Hematopoietic multipotent progenitor cell (in vitro differentiated cells): ENCODE results near the gene ELF3. TPM values are rescaled to one million over a fixed set of nuclear protein-coding genes. Genes with fewer than 3 reads are reported as not detected.
"Not testable (repeated sequence)": the region's sequence is repeated elsewhere in the genome, so short reads cannot be mapped to it uniquely, and the experiment has no call there.

Experiments
- DNase-seq, 3 donors: peaks; one replicate each; pipeline ENCODE4 v3.0.0-alpha.2; 2011 to 2015; ENCODE audit warnings: low read depth in 2 of 3, low spot score in 2 of 3
- small RNA-seq: library from RNA; depleted of rRNA; stranded (forward); fragments of <200 nt; gene quantifications from one replicate; pipeline ENCODE3, GENCODE V24; 2012
- total RNA-seq: library from RNA; depleted of rRNA; stranded (reverse); fragments of >200 nt; gene quantifications from one replicate; pipeline ENCODE4 v1.2.3, GENCODE V29; 2012

The ELF3 gene
- total RNA-seq, 1 donor, result 1.3 TPM

GRCh38 chr1:202063093-202063492 is 52.7 kb downstream of the ELF3 start:
- DNase-seq, result no peak

- not testable (repeated sequence) for DNase-seq
Measured at GRCh38 chr1:202064889-202065312, 54.5 kb downstream of the ELF3 start.

Small RNA genes lying within 50 kb of the gene (small RNA-seq; reads per million reads assigned to genes)
- not detected for gene AL691482.1
- not detected for gene AL691482.2
- gene MIR6740, result not detected
- gene RF00156, result not detected

Other genes starting within 250 kb of the ELF3 start
- gene IPO9, start 181.4 kb upstream of the ELF3 start, total RNA-seq, result 15.3 TPM
- gene SHISA4, start 121.7 kb upstream of the ELF3 start, total RNA-seq, result 0.81 TPM
- not detected for gene LMOD1, start 64.0 kb upstream of the ELF3 start, total RNA-seq
- gene TIMM17A, start 55.1 kb upstream of the ELF3 start, total RNA-seq, result 11.6 TPM
- 23.2 TPM for gene RNPEP, start 27.9 kb upstream of the ELF3 start, total RNA-seq
- gene GPR37L1, start 112.3 kb downstream of the ELF3 start, total RNA-seq, result under 0.01 TPM
- 37.7 TPM for gene ARL8A, start 134.2 kb downstream of the ELF3 start, total RNA-seq
- 167 TPM for gene PTPN7, start 150.0 kb downstream of the ELF3 start, total RNA-seq
- gene LGR6, start 183.2 kb downstream of the ELF3 start, total RNA-seq, result 0.54 TPM